Trophoblast cell (in vitro differentiated cells and primary cell): ENCODE results near the gene SLC35G1.

Experiments used
- DNase-seq, 2 donors: peaks; one replicate each; pipeline ENCODE4 v3.0.0-alpha.2; 2016
- H2AFZ ChIP-seq: 2 replicates; pipeline ENCODE4 v1.6.1; 2013; ENCODE audit warnings: low read length, moderate library complexity, mild to moderate bottlenecking; ENCODE audit not compliant: insufficient read depth, poor library complexity
- H2AK5ac ChIP-seq: 2 replicates; pipeline ENCODE4 v1.6.1; 2013; ENCODE audit warnings: mild to moderate bottlenecking, low read length
- H2BK120ac ChIP-seq: 2 replicates; pipeline ENCODE4 v1.6.1; 2013; ENCODE audit warnings: low read length, mild to moderate bottlenecking, moderate library complexity; ENCODE audit not compliant: insufficient read depth, poor library complexity
- H2BK12ac ChIP-seq: 2 replicates; pipeline ENCODE4 v1.6.1; 2013; ENCODE audit warnings: mild to moderate bottlenecking, low read length, moderate library complexity
- H2BK5ac ChIP-seq: 2 replicates; pipeline ENCODE4 v1.6.1; 2013; ENCODE audit warnings: low read length, low read depth, moderate library complexity, mild to moderate bottlenecking; ENCODE audit not compliant: poor library complexity
- H3K14ac ChIP-seq: 2 replicates; pipeline ENCODE4 v1.6.1; 2013; ENCODE audit warnings: mild to moderate bottlenecking, low read length
- H3K18ac ChIP-seq: 2 replicates; pipeline ENCODE4 v1.6.1; 2013; ENCODE audit warnings: mild to moderate bottlenecking, low read length
- H3K23ac ChIP-seq: 2 replicates; pipeline ENCODE4 v1.6.1; 2013; ENCODE audit warnings: low read length
- H3K27ac ChIP-seq: 2 replicates; pipeline ENCODE4 v1.5.1; 2013; ENCODE audit warnings: low read depth, mild to moderate bottlenecking, inconsistent platforms, low read length, moderate library complexity
- H3K27me3 ChIP-seq: 2 replicates; pipeline ENCODE4 v1.6.1; 2013; ENCODE audit warnings: inconsistent platforms, mild to moderate bottlenecking, low read length, moderate library complexity; ENCODE audit not compliant: insufficient read depth
- H3K36me3 ChIP-seq, 2 experiments: 1 replicate in 1 of 2; 2 replicates in 1 of 2; pipeline ENCODE4 v1.6.1; 2013; ENCODE audit warnings: low read length in 2 of 2, mild to moderate bottlenecking in 2 of 2, moderate library complexity in 1 of 2; ENCODE audit not compliant: insufficient read depth in 2 of 2, control insufficient read depth in 1 of 2
- H3K4ac ChIP-seq: 2 replicates; pipeline ENCODE4 v1.6.1; 2013; ENCODE audit warnings: low read depth, mild to moderate bottlenecking, low read length, moderate library complexity
- H3K4me1 ChIP-seq, 2 experiments: 1 replicate in 1 of 2; 2 replicates in 1 of 2; pipeline ENCODE4 v1.6.1; 2013; ENCODE audit warnings: low read length in 2 of 2, mild to moderate bottlenecking in 2 of 2, moderate library complexity in 1 of 2; ENCODE audit not compliant: insufficient read depth in 2 of 2, control insufficient read depth in 1 of 2
- H3K4me2 ChIP-seq: 2 replicates; pipeline ENCODE4 v1.6.1; 2013; ENCODE audit warnings: inconsistent platforms, mild to moderate bottlenecking, low read length, moderate library complexity
- H3K4me3 ChIP-seq: 2 replicates; pipeline ENCODE4 v1.5.1; 2013; ENCODE audit warnings: mild to moderate bottlenecking, low read depth, low read length, inconsistent platforms
- H3K79me1 ChIP-seq: one replicate; pipeline ENCODE4 v1.6.1; 2013; ENCODE audit warnings: low read length
- H3K79me2 ChIP-seq: 2 replicates; pipeline ENCODE4 v1.6.1; 2013; ENCODE audit warnings: low read length, mild to moderate bottlenecking; ENCODE audit not compliant: control insufficient read depth, insufficient read depth, poor library complexity
- H3K9ac ChIP-seq: 2 replicates; pipeline ENCODE4 v1.6.1; 2013; ENCODE audit warnings: mild to moderate bottlenecking, low read length
- H3K9me3 ChIP-seq: 2 replicates; pipeline ENCODE4 v1.6.1; 2013; ENCODE audit warnings: low read depth, mild to moderate bottlenecking, control low read depth, inconsistent platforms, low read length; ENCODE audit not compliant: insufficient read depth
- H4K12ac ChIP-seq: 2 replicates; pipeline ENCODE4 v1.6.1; 2013; ENCODE audit warnings: low read depth, mild to moderate bottlenecking, low read length, moderate library complexity
- H4K8ac ChIP-seq: 2 replicates; pipeline ENCODE4 v1.6.1; 2013; ENCODE audit warnings: low read depth, mild to moderate bottlenecking, low read length, moderate library complexity
- H4K91ac ChIP-seq: one replicate; pipeline ENCODE4 v1.6.1; 2013; ENCODE audit warnings: low read depth, mild to moderate bottlenecking, low read length, moderate library complexity
- WGBS: extraction: QIAGEN DNeasy Blood & Tissue Kit; methylation state at CpG from one replicate; pipeline ENCODE4 v1.1.7; 2013; ENCODE audit warnings: missing lambda C conversion rate; ENCODE audit not compliant: insufficient read length, insufficient coverage; ENCODE audit errors: extremely low coverage; 5-methylcytosine and 5-hydroxymethylcytosine counted together

Gene SLC35G1

GRCh38 chr10:93875032-93875358 is 18.8 kb upstream of the SLC35G1 start:
- DNase-seq: no peak
- H3K27ac ChIP-seq: no peak overlapping the region
- H3K9ac ChIP-seq: no peak overlapping the region
- WGBS: no CpG with 5 or more reads among the region's 2 CpGs
- no peaks in the 10 kb centered on the region for H3K27me3 ChIP-seq
- H3K4me1 ChIP-seq: peaks cover 3 to 4% of the 10 kb centered on the region in 2 experiments
- no peak overlapping the region for H4K91ac ChIP-seq
- H2BK120ac ChIP-seq: no peak overlapping the region
- H3K4ac ChIP-seq: no peak overlapping the region
- no peak overlapping the region for H3K14ac ChIP-seq
- H2AK5ac ChIP-seq: no peak overlapping the region
- no peaks in the 10 kb centered on the region for H3K79me2 ChIP-seq
- no peak overlapping the region for H3K4me2 ChIP-seq
- no peak overlapping the region for H3K23ac ChIP-seq
- peaks cover 3% of the 10 kb centered on the region for H3K79me1 ChIP-seq
- no peak overlapping the region for H3K18ac ChIP-seq
- no peaks in the 10 kb centered on the region for H3K36me3 ChIP-seq
- no peak overlapping the region for H3K4me3 ChIP-seq
- H2BK12ac ChIP-seq: no peak overlapping the region
- H4K8ac ChIP-seq: no peak overlapping the region
- H3K9me3 ChIP-seq: no peaks in the 10 kb centered on the region
- no peak overlapping the region for H2AFZ ChIP-seq
- no peak overlapping the region for H2BK5ac ChIP-seq
- no peak overlapping the region for H4K12ac ChIP-seq

- Histone ChIP-seq H4K8ac (no peak overlapping the region), H3K4me1 (peaks cover 3 to 4% of the 10 kb centered on the region in 2 experiments), H3K36me3 (no peaks in the 10 kb centered on the region), H3K9me3 (no peaks in the 10 kb centered on the region), H3K4ac (no peak overlapping the region), H3K27ac (no peak overlapping the region), H3K4me2 (no peak overlapping the region), H2AFZ (no peak overlapping the region), H3K79me2 (no peaks in the 10 kb centered on the region), H2BK5ac (no peak overlapping the region), H2BK12ac (no peak overlapping the region), H3K23ac (no peak overlapping the region), H4K91ac (no peak overlapping the region), H2BK120ac (no peak overlapping the region), H4K12ac (no peak overlapping the region), H3K79me1 (peaks cover 3% of the 10 kb centered on the region), H3K14ac (no peak overlapping the region), H3K27me3 (no peaks in the 10 kb centered on the region), H3K18ac (no peak overlapping the region), H3K9ac (no peak overlapping the region), H2AK5ac (no peak overlapping the region), H3K4me3 (no peak overlapping the region)
- peak; percentile 42 to 85 for DNase-seq
These were observed 17.4 kb upstream of the SLC35G1 start for GRCh38 chr10:93876381-93876780.

DNA sequence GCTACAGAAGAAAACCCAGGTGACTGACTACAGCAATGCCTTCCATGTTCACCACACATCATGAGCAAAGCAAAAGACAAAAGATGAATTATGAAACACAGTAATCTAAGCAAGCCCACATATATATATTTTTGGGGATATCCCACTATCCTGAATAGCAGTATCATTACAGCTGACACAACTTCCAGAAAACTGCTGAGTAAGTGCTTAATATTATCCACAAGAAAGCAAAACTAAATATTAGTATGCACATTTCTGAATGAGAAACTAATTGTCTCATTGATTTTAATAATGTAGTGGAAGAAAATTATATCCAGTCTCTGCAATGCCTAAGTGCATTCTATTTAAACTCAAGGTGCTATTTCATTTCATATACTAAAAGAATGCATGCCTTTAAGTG is 14.5 kb upstream of the SLC35G1 start:
- H3K27ac ChIP-seq: no peak overlapping the region
- no peak overlapping the region for H3K9ac ChIP-seq
- H3K23ac ChIP-seq: no peak overlapping the region
- H3K14ac ChIP-seq: no peak overlapping the region
- no peak overlapping the region for H4K91ac ChIP-seq
- H2BK120ac ChIP-seq: no peak overlapping the region
- no peak overlapping the region for H3K18ac ChIP-seq
- no peak overlapping the region for H2BK5ac ChIP-seq
- H4K8ac ChIP-seq: no peak overlapping the region
- H3K79me2 ChIP-seq: no peaks in the 10 kb centered on the region
- no peaks in the 10 kb centered on the region for H3K4me1 ChIP-seq
- H2BK12ac ChIP-seq: no peak overlapping the region
- no peaks in the 10 kb centered on the region for H3K79me1 ChIP-seq
- no peak overlapping the region for H4K12ac ChIP-seq
- no peak overlapping the region for H3K4me3 ChIP-seq
- H3K4me2 ChIP-seq: no peak overlapping the region
- no peak for DNase-seq
- H3K9me3 ChIP-seq: no peaks in the 10 kb centered on the region
- H3K36me3 ChIP-seq: no peaks in the 10 kb centered on the region
- no peaks in the 10 kb centered on the region for H3K27me3 ChIP-seq
- H3K4ac ChIP-seq: no peak overlapping the region
- no peak overlapping the region for H2AK5ac ChIP-seq
- no peak overlapping the region for H2AFZ ChIP-seq

- Histone ChIP-seq H3K18ac (peak overlapping the region; percentile 55), H3K36me3 (no peaks in the 10 kb centered on the region), H3K23ac (no peak overlapping the region), H3K4ac (no peak overlapping the region), H2BK120ac (no peak overlapping the region), H3K9ac (peak overlapping the region; percentile 65), H3K14ac (peak overlapping the region; percentile 83), H3K4me2 (peak overlapping the region; percentile 68), H4K12ac (peak overlapping the region; percentile 88), H4K91ac (peak overlapping the region; percentile 74), H2AK5ac (no peak overlapping the region), H2BK5ac (no peak overlapping the region), H3K4me1 (peaks cover 0 to 6% of the 10 kb centered on the region in 2 experiments), H3K27me3 (no peaks in the 10 kb centered on the region), H3K79me2 (peaks cover 6% of the 10 kb centered on the region), H3K79me1 (peaks cover 9% of the 10 kb centered on the region), H2BK12ac (no peak overlapping the region), H3K9me3 (no peaks in the 10 kb centered on the region), H3K27ac (no peak overlapping the region), H3K4me3 (peak overlapping the region; percentile 86), H2AFZ (peak overlapping the region; percentile 96), H4K8ac (no peak overlapping the region)
- WGBS: no CpG with 5 or more reads among the region's 22 CpGs
- DNase-seq: no peak
These were observed 969 bp downstream of the SLC35G1 start for GRCh38 chr10:93894516-93895378.
